ENCODE data around the gene GPX3. TPM values are rescaled to one million over a fixed set of nuclear protein-coding genes. Genes with fewer than 3 reads are reported as not detected.

Gene GPX3
- polyA plus RNA-seq, 1 of the 3 experiments (the other 2 are of a cell fraction) = 3.2 TPM

GRCh38 chr5:151033217-151033934 is 13.0 kb downstream of the GPX3 start:
- Histone ChIP-seq H3K4me1 (ENCODE audit: control insufficient read depth in 1 of 2, insufficient read depth in 2 of 2, low read depth in 1 of 2, low read length in 1 of 2) (peaks cover 0 to 10% of the 10 kb centered on the region in 2 experiments; a peak in 2 of 4 replicates), H3K9me3 (no peaks in the 10 kb centered on the region), H4K20me1 (ENCODE audit: insufficient read depth) (no peaks in the 10 kb centered on the region), H3K4me2 (no peak overlapping the region), H3K27ac (ENCODE audit: low read depth in 2 of 2, low read length in 1 of 2) (no peak overlapping the region), H3K9me2 (no peaks in the 10 kb centered on the region), H3F3A (replicated peaks; ENCODE audit: insufficient read depth) (peaks cover 4% of the 10 kb centered on the region), H3K79me2 (ENCODE audit: insufficient read depth) (no peaks in the 10 kb centered on the region), H3K9ac (no peak overlapping the region), H3K36me3 (replicated peaks in 1 of 2; ENCODE audit: control insufficient read depth in 1 of 2, insufficient read depth in 2 of 2, low read length in 1 of 2) (peaks cover 36 to 73% of the 10 kb centered on the region in 2 experiments), H3K27me3 (ENCODE audit: insufficient read depth) (no peaks in the 10 kb centered on the region), H2AFZ (ENCODE audit: low read depth) (no peak overlapping the region), H3K4me3 (ENCODE audit: low read depth in 2 of 2, low read length in 1 of 2) (no peak overlapping the region)
- ChIA-PET POLR2A (no interaction called here), CTCF (interaction anchor here (1.0 to 9.6 kb wide), 2 partner anchors 16 to 82 kb away, joined by 3 to 93 read pairs; no protein-coding TSS in a partner anchor)
- TF ChIP-seq GATA2 (CRISPR knock-in tag; IDR thresholded peaks at IDR 0.05) (no peak), SIN3A (IDR thresholded peaks at IDR 0.05; ENCODE audit: borderline replicate concordance, low read depth, low read length) (no peak), EZH2phosphoT487 (IDR thresholded peaks at IDR 0.05; ENCODE audit: borderline replicate concordance, low read depth) (no peak), RAD21 (IDR thresholded peaks at IDR 0.05; ENCODE audit: low read length) (no peak), GABPA (IDR thresholded peaks at IDR 0.05; ENCODE audit: low read depth) (no peak), NRF1 (IDR thresholded peaks at IDR 0.05; ENCODE audit: low read depth, low read length) (no peak), JUND (IDR thresholded peaks at IDR 0.05) (no peak), USF2 (IDR thresholded peaks at IDR 0.05; ENCODE audit: borderline replicate concordance, low read depth, low read length) (no peak), PBX3 (IDR thresholded peaks at IDR 0.05) (no peak)
- no peak for DNase-seq
- WGBS (ENCODE audit: low lambda C conversion rate) = 93% methylated on average over 11 of the region's 14 CpGs

GRCh38 chr5:151034422-151035379 is 14.3 kb downstream of the GPX3 start:
- TF ChIP-seq YY1 (IDR thresholded peaks at IDR 0.05; ENCODE audit: low read depth) (no peak), FOSL2 (IDR thresholded peaks at IDR 0.05; ENCODE audit: borderline replicate concordance, low read depth) (no peak), USF2 (IDR thresholded peaks at IDR 0.05; ENCODE audit: borderline replicate concordance, low read depth, low read length) (no peak), RXRA (IDR thresholded peaks at IDR 0.05; ENCODE audit: borderline replicate concordance, low read depth) (no peak), PBX3 (IDR thresholded peaks at IDR 0.05) (no peak), NFIC (IDR thresholded peaks at IDR 0.05; ENCODE audit: borderline replicate concordance) (no peak), NRF1 (IDR thresholded peaks at IDR 0.05; ENCODE audit: low read depth, low read length) (no peak), MEF2A (IDR thresholded peaks at IDR 0.05; ENCODE audit: borderline replicate concordance, low read depth) (no peak), ZBTB33 (IDR thresholded peaks at IDR 0.05; ENCODE audit: borderline replicate concordance, low read depth) (no peak), USF1 (IDR thresholded peaks at IDR 0.05; ENCODE audit: borderline replicate concordance, low read depth) (no peak), SIN3A (IDR thresholded peaks at IDR 0.05; ENCODE audit: borderline replicate concordance, low read depth, low read length) (no peak), GATA2 (CRISPR knock-in tag; IDR thresholded peaks at IDR 0.05) (no peak), JUND (IDR thresholded peaks at IDR 0.05) (no peak)
- Histone ChIP-seq H3K4me2 (no peak overlapping the region), H3K36me3 (replicated peaks in 1 of 2; ENCODE audit: control insufficient read depth in 1 of 2, insufficient read depth in 2 of 2, low read length in 1 of 2) (peaks cover 35 to 66% of the 10 kb centered on the region in 2 experiments), H3K4me3 (ENCODE audit: low read depth in 2 of 2, low read length in 1 of 2) (no peak overlapping the region), H3K27ac (ENCODE audit: low read depth in 2 of 2, low read length in 1 of 2) (no peak overlapping the region), H3K4me1 (ENCODE audit: control insufficient read depth in 1 of 2, insufficient read depth in 2 of 2, low read depth in 1 of 2, low read length in 1 of 2) (peaks cover 0 to 23% of the 10 kb centered on the region in 2 experiments; a peak in 2 of 4 replicates), H3K9me2 (no peaks in the 10 kb centered on the region), H2AFZ (ENCODE audit: low read depth) (no peak overlapping the region), H3K9me3 (no peaks in the 10 kb centered on the region), H4K20me1 (ENCODE audit: insufficient read depth) (no peaks in the 10 kb centered on the region), H3K27me3 (ENCODE audit: insufficient read depth) (no peaks in the 10 kb centered on the region), H3F3A (replicated peaks; ENCODE audit: insufficient read depth) (peaks cover 18% of the 10 kb centered on the region), H3K79me2 (ENCODE audit: insufficient read depth) (no peaks in the 10 kb centered on the region), H3K9ac (no peak overlapping the region)
- no peak for DNase-seq
- ChIA-PET POLR2A (no interaction called here), CTCF (interaction anchor here (0.9 to 9.6 kb wide), 3 partner anchors 15 to 91 kb away, joined by 3 to 93 read pairs (median 8); no protein-coding TSS in a partner anchor)
- 84% methylated on average over 16 of the region's 19 CpGs for WGBS (ENCODE audit: low lambda C conversion rate)
